ENCODE measurements around the gene POLE.

Gene POLE

DNA sequence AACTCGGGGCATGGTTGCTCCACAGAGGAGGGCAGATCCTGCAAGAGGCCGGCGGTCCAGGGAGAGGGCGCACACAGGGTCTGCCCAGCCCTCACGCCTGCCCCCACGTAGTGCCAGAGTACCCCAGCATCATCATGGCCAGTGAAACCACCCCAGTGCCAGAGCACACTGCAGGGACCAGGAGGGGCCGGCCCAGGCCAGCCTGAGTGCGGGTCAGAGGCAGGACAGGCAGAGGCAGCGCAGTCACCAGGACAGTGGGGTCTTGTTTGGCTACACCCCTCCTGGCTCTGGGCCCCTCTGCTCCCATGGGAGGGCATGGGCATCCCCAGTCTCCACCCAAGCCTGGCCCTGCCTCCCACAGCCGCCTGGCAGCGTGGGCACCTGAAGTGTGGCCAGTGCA, 111.5 kb downstream of the POLE start:
- no peak for DNase-seq

GRCh38 chr12:132574271-132574996, 112.7 kb downstream of the POLE start:
- no peak for DNase-seq
